ENCODE measurements around the gene EPAS1. TPM values are rescaled to one million over a fixed set of nuclear protein-coding genes. Genes with fewer than 3 reads are reported as not detected.

The EPAS1 gene
- total RNA-seq, 1 experiment from 2014 or later: 127 TPM

DNA sequence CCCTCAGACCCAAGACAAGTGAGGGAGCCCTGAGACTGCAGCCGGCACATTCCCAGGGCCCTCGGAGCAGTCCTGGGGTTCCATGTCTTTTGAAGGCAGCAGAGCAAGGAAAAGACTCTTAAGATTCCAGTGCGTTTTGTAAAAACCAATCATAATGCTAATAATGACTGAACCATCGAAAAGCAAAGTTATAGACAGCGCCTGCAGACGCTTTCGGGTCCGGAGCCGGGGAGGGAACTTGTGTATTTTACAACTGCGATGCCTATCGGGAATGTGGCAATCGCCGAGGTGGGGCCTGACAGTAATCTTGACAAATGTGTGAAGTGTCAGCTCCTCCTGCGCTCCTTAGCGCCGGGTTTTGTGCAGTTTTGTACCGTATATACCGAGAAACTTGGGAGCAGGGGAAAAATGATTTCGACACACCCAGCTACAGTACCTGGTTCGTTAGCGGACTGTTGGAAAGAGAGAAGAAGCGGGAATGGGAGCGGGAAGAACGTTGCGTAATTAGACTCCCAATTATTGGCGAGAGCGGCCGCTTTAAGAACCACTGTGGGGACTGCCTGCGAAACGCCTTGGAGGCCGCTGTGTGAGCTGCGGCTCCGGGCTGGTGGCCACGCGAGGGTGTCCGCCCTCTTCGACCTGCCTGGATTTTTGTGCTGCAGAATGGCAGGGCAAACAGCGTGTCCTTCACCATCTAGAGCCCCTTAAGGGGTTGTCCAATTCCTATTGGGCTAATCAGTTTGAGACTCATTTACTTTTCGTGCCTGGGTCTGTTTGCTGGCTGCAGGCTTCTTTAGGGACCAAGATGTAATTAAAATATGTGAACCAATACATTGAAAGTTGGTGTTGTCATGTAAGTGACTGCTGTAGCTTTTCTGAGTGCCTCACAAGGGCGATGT, 2.4 kb downstream of the EPAS1 start:
- intact Hi-C loops (cut with micrococcal nuclease; ENCODE audit: unreplicated experiment): loop anchor here (1.0 to 10.0 kb wide), 7 partner anchors 16 to 307 kb away; no protein-coding TSS in a partner anchor
- no peaks in the 10 kb centered on the region for H3K36me3 ChIP-seq (ENCODE audit: low read depth)
- TF ChIP-seq, protein P1, sequence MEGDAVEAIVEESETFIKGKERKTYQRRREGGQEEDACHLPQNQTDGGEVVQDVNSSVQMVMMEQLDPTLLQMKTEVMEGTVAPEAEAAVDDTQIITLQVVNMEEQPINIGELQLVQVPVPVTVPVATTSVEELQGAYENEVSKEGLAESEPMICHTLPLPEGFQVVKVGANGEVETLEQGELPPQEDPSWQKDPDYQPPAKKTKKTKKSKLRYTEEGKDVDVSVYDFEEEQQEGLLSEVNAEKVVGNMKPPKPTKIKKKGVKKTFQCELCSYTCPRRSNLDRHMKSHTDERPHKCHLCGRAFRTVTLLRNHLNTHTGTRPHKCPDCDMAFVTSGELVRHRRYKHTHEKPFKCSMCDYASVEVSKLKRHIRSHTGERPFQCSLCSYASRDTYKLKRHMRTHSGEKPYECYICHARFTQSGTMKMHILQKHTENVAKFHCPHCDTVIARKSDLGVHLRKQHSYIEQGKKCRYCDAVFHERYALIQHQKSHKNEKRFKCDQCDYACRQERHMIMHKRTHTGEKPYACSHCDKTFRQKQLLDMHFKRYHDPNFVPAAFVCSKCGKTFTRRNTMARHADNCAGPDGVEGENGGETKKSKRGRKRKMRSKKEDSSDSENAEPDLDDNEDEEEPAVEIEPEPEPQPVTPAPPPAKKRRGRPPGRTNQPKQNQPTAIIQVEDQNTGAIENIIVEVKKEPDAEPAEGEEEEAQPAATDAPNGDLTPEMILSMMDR (conservative IDR thresholded peaks at IDR 0.05): no peak
- no peak for TF ChIP-seq EZH2 (IDR thresholded peaks at IDR 0.05; ENCODE audit: low read depth)
- CTCF ChIA-PET: interaction anchor here (0.7 to 1.3 kb wide), 3 partner anchors 8 to 306 kb away, joined by 5 to 24 read pairs (median 19); no protein-coding TSS in a partner anchor
- H4K20me1 ChIP-seq (ENCODE audit: insufficient read depth): peaks cover 20% of the 10 kb centered on the region
- BruUV-seq (replicated peaks): no TSS peak
- POLR2A ChIA-PET (ENCODE audit: unreplicated experiment): interaction anchor here (0.8 kb wide), 1 partner anchor 124 kb away, joined by 5 read pairs; no protein-coding TSS in a partner anchor
- peak overlapping the region; percentile 80 for H3K4me3 ChIP-seq
- peak overlapping the region; percentile 74 for H2AFZ ChIP-seq
- peak; percentile 70 to 84 for DNase-seq
- H3F3A ChIP-seq (ENCODE audit: insufficient read depth, low read depth): peaks cover 35% of the 10 kb centered on the region; the same call in 1 of the 2 replicates
- peak overlapping the region; percentile 87 for H3K27ac ChIP-seq
- H3K9me2 ChIP-seq (ENCODE audit: insufficient read depth): no peaks in the 10 kb centered on the region
- H3K4me2 ChIP-seq: peak overlapping the region; percentile 77
- H3K4me1 ChIP-seq (replicated peaks; ENCODE audit: insufficient read depth): peaks cover 51% of the 10 kb centered on the region
- peaks cover 70% of the 10 kb centered on the region for H3K79me2 ChIP-seq (ENCODE audit: low read depth)
- H3K9me3 ChIP-seq (ENCODE audit: insufficient read depth, low read depth): no peaks in the 10 kb centered on the region
- H3K27me3 ChIP-seq (ENCODE audit: insufficient read depth, low read depth): no peaks in the 10 kb centered on the region

DNA sequence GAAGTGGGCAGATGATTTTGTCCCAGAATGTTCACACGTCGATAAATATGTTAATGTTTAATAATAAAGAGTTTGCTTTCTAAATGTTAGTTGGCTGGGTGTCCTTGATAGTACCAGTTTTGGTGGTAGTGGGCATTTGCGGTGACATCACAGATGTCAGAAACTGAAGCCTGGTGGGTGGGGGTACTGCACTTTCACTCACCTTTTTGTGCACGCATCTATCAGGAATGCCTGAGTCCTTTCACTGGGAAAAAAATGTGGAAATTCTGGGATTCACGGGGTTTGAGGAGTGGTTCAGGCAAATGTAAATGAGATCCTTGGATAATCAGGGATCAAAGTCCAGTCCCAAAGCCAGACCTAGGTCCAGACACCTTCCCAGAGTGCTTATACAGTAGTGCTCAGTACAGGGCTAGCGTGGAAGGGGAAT, 3.2 kb downstream of the EPAS1 start:
- DNase-seq: no peak
- peak overlapping the region; percentile 77 for H3K4me2 ChIP-seq
- no peak overlapping the region for H2AFZ ChIP-seq
- peaks cover 59% of the 10 kb centered on the region for H3K4me1 ChIP-seq (replicated peaks; ENCODE audit: insufficient read depth)
- intact Hi-C loops (cut with micrococcal nuclease; ENCODE audit: unreplicated experiment): no loop called here
- peaks cover 20% of the 10 kb centered on the region for H4K20me1 ChIP-seq (ENCODE audit: insufficient read depth)
- BruUV-seq (replicated peaks): no TSS peak
- H3K9me2 ChIP-seq (ENCODE audit: insufficient read depth): no peaks in the 10 kb centered on the region
- H3K79me2 ChIP-seq (ENCODE audit: low read depth): peaks cover 78% of the 10 kb centered on the region
- ChIA-PET CTCF (interaction anchor here (1.3 kb wide), 1 partner anchor 238 kb away, joined by 5 read pairs; no protein-coding TSS in a partner anchor), POLR2A (ENCODE audit: unreplicated experiment) (interaction anchor here (0.8 kb wide), 1 partner anchor 125 kb away, joined by 5 read pairs; no protein-coding TSS in a partner anchor)
- H3F3A ChIP-seq (ENCODE audit: insufficient read depth, low read depth): peaks cover 42% of the 10 kb centered on the region
- H3K36me3 ChIP-seq (ENCODE audit: low read depth): no peaks in the 10 kb centered on the region
- peak overlapping the region; percentile 80 for H3K4me3 ChIP-seq
- H3K9me3 ChIP-seq (ENCODE audit: insufficient read depth, low read depth): no peaks in the 10 kb centered on the region
- no peaks in the 10 kb centered on the region for H3K27me3 ChIP-seq (ENCODE audit: insufficient read depth, low read depth)
- no peak for TF ChIP-seq EZH2 (IDR thresholded peaks at IDR 0.05; ENCODE audit: low read depth)
- TF ChIP-seq, protein P1 (conservative IDR thresholded peaks at IDR 0.05): no peak
- peak overlapping the region; percentile 87 for H3K27ac ChIP-seq

DNA sequence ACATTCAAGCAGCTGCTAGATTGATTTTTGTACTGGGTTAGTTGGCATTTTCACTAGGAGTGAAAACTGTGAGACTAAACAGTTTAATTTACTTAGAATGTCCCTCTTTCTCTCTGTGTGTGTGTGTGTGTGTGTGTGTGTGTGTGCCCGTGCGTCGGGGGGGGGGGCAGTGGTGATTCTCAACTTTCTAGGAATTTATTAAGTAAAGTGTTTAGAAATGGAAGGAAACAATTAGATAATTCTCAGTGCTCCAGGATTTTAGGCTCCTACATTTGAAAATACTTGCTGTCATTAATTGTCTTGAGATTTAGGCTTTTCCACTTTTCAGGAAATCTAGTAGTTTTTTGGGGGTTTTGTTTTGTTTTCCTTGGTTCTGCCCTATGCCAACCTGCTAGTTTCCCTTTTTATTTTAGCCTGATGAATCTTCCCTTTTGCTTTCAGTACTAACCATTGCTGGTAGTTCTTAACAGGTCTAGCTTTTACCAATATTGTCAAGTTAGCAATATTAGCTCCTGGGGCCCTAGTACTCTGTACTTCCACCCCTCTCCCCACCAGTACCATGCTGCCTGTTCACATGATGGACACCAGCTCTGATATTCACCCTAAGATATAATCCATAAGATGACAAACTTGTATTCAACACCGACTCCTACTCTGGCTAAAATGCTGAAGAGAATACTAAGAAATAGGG, 4.9 kb downstream of the EPAS1 start:
- Histone ChIP-seq H3F3A (ENCODE audit: insufficient read depth, low read depth) (peaks cover 58% of the 10 kb centered on the region), H3K27me3 (ENCODE audit: insufficient read depth, low read depth) (no peaks in the 10 kb centered on the region), H3K9me2 (ENCODE audit: insufficient read depth) (no peaks in the 10 kb centered on the region), H4K20me1 (ENCODE audit: insufficient read depth) (peaks cover 25% of the 10 kb centered on the region), H3K4me1 (replicated peaks; ENCODE audit: insufficient read depth) (peaks cover 69% of the 10 kb centered on the region), H2AFZ (no peak overlapping the region), H3K4me3 (no peak overlapping the region), H3K9me3 (ENCODE audit: insufficient read depth, low read depth) (no peaks in the 10 kb centered on the region), H3K79me2 (ENCODE audit: low read depth) (peaks cover 92% of the 10 kb centered on the region), H3K27ac (no peak overlapping the region), H3K4me2 (peak overlapping the region; percentile 77; the same call in 1 of the 2 replicates), H3K36me3 (ENCODE audit: low read depth) (no peaks in the 10 kb centered on the region)
- no peak for TF ChIP-seq EZH2 (IDR thresholded peaks at IDR 0.05; ENCODE audit: low read depth)
- TF ChIP-seq, protein P1 (conservative IDR thresholded peaks at IDR 0.05): no peak
- POLR2A ChIA-PET (ENCODE audit: unreplicated experiment): interaction anchor here (0.6 kb wide), 2 partner anchors 23 to 81 kb away, joined by 3 read pairs; no protein-coding TSS in a partner anchor
- intact Hi-C loops (cut with micrococcal nuclease; ENCODE audit: unreplicated experiment): no loop called here
- BruUV-seq (replicated peaks): no TSS peak
- DNase-seq: no peak
- CTCF ChIA-PET: interaction anchor here (0.6 kb wide), 1 partner anchor 9 kb away, joined by 4 read pairs; no protein-coding TSS in a partner anchor

All from PC-9 (cell line).